GM18499 (cell line): Measurements from ENCODE around the gene SNX24.
"Not testable (repeated sequence)": the region's sequence is repeated elsewhere in the genome, so short reads cannot be mapped to it uniquely, and the experiment has no call there.

ENCODE experiments used
- ATAC-seq: cut with Tn5 transposase; IDR thresholded peaks from one replicate; pipeline ENCODE4 v1.9.1; 2021; ENCODE audit warnings: moderate number of reproducible peaks; ENCODE audit not compliant: insufficient read depth, unreplicated experiment

The SNX24 gene

DNA sequence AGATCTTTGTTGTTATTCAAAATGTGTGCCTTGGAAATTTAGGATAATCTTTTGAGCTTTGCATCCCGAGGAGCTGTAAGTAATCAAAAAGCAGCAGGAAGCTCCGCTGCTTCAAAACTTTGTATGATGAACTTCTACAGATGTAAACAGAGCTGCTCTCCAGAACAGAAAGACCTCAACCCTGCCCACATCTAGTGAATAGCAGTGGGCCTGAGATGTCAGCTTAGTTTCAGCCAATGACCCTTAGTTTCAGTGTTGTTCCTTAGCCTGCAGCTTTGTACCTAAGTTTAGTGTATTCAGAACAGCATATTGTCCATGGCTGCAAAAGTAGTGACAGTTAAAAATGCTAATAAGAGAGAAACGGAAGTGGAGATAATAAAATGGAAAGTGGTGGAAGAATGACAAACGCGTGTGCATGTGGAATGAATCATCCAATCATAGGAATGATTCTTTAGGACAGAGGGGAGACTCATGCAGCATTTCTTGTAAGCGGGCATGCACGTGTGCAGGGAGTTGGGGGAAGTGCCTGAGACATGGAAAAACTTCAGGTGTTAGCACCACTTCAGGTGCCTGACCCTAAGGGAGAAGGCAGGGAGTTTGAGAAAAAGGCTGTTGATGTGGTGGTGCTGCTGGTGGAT, 24.9 kb downstream of the SNX24 start:
- no peak for ATAC-seq

DNA sequence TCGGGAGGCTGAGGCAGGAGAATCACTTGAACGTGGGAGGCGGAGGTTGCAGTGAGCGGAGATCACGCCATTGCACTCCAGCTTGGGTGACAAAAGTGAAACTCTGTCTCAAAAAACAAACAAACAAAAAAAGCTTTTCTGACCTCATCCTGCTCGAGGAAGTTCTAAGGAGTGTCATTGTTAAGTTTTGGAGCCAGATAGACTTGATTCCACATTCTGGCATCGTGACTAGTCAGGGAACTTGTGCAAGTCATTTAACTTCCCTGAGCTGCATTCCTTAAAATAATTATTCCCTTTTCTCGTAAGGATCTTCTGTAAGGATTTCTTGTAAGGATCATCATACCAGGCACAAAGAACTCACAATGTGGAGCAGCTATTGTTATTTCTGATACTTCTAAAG, 26.2 kb downstream of the SNX24 start:
- ATAC-seq = no peak

GRCh38 chr5:122874179-122874875, 28.9 kb downstream of the SNX24 start:
- no peak for ATAC-seq

DNA sequence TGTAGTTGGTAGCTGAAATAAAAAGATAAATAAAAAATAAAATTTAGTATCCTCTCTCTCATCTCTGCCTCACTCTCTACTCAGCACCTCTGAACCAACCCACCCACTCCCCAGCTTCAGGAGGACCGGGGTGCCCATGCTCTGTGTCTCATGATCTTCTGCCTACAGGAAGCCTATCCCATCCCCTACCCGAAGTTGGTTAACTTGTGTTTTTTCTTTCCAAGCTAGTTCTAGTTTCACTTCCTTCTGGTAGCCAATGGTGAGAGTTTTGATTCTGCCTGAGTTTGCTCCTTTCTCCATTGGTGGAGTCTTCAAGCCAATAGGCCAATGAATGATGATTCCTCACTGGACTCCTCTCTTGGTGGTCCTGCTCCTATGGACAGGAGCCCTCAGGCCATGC, 32.1 kb downstream of the SNX24 start:
- peak; percentile 51 for ATAC-seq

DNA sequence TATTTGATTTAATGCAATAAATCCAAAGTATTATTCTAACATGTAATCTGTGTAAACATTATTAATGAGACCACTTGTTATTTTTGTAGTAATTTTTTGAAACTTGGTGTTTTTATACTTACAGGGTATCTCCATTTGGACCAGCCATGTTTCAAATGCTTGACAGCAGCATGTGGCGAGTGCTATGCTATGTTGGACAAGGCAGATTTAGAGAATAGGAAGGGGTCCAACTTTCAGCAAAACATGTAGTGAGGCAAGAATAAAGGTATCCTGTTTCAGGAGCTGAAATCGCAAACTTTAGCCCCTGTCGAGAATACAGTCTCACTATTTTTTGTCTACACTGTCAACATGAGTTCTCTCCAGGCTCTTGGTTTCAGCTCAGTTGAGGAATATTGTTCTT, 33.7 kb downstream of the SNX24 start:
- no peak for ATAC-seq

GRCh38 chr5:122880170-122880689, 34.8 kb downstream of the SNX24 start:
- ATAC-seq = no peak

DNA sequence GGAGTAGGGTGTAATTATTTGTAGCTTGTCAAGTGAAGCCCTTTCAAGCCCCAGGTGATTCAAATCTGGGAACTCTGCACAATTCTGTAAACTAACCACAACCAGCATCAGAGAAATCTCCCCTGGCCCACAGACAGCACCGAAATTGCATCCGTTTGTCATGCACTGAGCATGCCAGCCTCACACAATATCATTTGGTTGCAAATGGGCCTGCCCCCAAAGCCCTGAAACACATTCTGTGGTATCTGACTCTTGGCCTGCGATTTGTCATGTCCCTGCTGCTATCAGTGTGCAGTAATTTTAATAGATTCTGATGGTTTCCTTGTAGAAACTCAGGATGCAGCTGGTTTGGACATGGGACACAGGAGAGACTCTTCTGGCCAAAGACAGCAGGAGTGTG, 35.3 kb downstream of the SNX24 start:
- no peak for ATAC-seq

DNA sequence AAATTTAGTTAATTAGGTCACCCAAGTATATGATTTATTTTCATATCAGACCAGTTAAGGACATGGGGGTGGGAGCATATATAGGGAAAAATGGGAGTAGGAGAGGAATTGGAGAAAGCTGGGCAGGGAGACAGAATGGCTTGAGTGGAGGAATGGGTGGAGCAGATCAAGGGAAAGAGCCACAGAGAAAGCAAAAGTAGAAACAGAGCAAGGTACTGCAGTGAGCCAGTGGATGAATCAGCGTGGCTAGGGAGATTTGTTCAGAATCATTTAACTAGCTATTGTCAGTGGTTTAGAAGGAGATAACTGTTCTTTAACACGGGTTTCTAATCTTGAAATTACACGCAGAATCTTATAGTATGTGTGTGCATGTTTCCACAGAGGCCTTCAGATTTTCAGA, 37.4 kb downstream of the SNX24 start:
- ATAC-seq = no peak

DNA sequence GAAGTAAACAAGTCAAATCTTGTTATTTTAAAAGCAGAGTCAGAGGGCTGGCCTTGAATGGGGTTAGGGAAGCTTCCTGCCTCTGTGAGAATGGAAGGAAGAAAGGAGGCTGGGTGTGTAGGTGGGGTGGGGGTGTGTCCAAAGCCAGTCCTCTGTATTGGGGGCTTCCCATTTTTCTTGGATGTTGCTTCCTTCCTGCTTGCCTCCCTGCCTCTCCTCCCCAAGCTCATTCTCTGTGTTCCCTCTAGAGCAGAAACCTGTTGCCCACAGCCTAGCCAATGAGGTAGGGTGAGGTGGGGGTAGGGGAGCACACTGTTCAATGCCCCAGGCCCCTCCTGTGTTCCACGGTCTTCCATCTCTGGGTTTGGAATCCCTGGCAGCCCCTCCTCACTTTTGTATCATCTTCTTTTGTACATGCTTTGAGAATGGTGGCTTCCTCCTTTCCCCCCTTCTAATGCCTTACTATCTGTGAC, 39.7 kb downstream of the SNX24 start:
- ATAC-seq = no peak

DNA sequence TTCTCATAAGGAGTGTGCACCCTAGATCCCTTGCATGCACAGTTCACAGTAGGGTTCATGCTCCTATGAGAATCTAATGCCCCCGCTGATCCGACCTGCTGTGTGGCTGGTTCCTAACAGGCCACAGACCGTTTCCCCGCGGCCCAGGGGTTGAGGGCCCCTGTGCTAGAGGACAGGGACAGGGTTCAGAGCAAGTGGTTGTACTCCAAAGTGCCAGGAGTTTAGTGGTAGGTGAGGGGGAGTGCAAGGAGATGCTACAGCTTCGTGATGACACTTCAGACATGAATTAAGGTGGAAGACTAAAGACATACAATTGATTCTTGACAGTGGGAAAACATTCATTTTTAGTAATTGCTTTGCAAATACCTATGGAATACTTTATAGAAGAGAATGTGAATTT, 40.5 kb downstream of the SNX24 start:
- ATAC-seq = no peak

- ATAC-seq = no peak
Measured at GRCh38 chr5:122895141-122895540, 49.7 kb downstream of the SNX24 start.

DNA sequence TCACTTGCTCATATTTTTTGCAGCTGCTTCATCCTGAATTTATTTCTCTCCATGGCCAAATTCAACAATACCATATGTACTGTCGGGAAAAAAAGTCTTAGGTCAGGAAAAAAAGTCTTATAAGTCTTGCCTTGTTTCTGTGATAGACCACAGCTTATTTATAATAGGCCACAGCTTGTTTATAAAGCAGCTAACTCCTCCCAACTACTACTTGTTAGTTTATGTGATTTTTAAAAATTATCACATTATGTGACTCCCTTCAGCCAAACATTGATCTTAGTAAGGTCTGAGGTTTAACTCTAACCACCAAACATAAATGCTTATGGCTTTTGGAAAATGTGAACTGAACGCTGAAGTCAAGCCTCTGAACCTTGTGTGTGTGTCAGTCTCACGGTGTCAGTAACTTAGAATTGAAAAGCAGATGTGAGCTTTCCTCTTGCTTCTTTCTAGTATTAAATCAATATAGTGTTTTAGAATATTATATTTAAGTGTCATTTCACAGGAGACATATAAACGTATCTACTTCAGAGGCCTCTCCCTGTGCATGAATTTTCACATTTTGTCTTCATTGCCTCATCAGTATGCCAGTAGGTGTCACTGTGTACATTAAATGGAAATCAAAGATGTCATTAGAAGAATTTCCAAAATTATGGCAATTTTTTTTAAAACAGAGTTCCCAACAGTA, 51.3 kb downstream of the SNX24 start:
- ATAC-seq = no peak

GRCh38 chr5:122897283-122897602, 51.8 kb downstream of the SNX24 start:
- ATAC-seq = no peak

DNA sequence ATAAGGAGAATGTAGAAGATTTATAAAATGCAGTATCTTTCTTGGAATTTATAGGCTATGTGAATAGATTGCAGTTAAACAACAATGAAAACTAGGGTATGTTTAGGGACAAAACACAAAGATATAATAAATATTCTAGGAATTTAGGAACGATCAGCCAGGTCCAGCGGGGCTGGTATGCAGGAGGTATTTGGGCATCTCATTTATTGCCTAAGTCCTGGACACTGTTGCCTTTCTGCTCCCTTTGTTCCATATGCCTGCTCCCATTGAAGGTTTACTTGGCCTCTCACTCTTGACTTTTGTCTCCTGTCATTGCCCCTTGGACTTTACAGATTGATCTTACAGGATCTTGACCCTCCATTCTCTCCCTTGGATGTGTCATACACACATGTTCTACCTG, 55.9 kb downstream of the SNX24 start:
- no peak for ATAC-seq

DNA sequence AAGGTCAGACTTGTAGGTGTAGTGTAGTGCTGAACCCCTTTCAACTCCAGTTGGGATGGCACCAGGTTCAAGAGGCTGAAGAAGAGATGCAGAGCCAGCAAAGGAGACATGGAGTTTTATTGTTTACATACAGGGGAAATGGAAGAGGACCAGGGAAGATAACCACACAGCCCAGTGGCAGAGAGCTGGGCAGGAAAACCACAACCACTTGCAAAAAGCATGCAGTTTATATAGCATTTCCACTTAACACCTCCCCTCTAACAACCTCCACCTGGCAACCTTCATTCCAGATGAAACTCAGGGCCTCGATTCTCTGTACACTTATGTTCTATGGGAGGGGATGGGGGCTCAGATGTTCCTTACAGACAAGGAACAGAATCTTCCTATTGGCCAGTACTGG, 56.9 kb downstream of the SNX24 start:
- ATAC-seq = no peak

DNA sequence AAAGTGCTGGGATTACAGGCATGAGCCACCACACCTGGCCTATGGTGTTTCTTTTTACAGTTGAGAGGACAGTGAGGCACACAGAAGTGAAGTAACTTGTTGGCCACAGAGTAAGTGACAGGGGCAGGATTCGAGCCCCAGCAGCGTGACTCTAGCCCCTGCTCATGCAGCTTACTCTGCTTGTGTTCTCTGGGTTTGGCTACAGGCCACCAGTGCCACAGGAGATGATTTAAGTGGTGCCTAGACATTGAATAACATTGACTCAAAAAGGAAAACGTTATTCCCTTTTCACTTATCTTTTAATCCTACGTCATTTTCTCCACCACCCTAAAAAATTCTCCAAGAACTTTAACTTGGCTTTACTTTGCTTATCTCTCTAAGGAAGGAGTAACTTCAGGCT, 61.4 kb downstream of the SNX24 start:
- no peak for ATAC-seq

DNA sequence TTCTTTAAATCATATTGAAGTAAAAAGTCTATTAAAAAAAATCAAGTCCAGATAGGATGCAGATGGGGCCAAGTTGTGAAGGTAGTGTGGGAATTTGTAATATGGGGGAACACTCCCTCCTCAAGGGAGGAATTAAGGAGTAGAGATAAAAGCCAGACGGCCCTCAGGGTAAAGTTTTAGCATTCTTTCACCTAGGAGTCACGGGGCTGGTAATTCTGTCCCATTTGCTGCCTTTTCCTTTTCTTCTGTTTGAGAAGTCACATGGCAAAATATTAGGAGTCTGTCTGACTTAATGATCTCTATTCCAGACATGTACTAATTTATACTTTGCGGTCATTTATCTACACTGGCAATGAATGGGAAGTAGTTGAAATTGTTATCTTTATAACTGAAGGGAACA, 61.9 kb downstream of the SNX24 start:
- no peak for ATAC-seq

DNA sequence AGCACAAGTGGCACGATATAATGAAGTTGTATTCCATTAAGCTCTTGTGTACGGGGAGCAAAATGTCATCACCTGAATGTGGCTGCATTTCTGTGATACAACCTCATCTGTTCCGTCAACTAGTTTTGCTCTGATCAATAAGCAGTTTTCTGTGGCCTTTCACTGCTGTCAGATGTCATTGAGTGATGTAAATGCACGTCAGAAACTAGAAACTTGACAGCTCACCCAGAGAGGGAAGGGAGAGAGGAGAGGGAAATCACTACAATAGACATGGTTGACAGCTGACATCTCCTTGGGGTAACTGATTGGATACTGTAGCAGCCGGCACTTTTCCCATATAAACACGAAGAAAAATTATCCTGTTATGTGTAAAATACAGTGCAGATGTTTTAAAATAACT, 62.7 kb downstream of the SNX24 start:
- no peak for ATAC-seq

- ATAC-seq = no peak
Measured at GRCh38 chr5:122908662-122909061, 63.2 kb downstream of the SNX24 start.

GRCh38 chr5:122909470-122910100, 64.2 kb downstream of the SNX24 start:
- no peak for ATAC-seq

DNA sequence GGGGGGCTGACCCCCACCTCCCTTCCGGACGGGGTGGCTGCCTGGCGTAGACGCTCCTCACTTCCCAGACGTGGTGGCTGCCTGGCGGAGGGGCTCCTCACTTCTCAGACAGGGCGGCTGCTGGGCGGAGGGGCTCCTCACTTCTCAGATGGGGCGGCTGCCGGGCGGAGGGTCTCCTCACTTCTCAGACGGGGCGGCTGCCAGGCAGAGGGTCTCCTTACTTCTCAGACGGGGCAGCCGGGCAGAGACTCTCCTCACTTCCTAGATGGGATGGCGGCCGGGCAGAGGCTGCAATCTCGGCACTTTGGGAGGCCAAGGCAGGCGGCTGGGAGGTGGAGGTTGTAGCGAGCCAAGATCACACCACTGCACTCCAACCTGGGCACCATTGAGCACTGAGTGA, 68.0 kb downstream of the SNX24 start:
- not testable (repeated sequence) for ATAC-seq
